K562 (cell line): ENCODE data around the gene RGS17. TPM values are rescaled to one million over a fixed set of nuclear protein-coding genes. Genes with fewer than 3 reads are reported as not detected.

Source experiments
- FOXK1 ChIP-seq: sonication (generic); formaldehyde crosslinking; IDR thresholded peaks from 2 replicates; pipeline ENCODE4 v1.8.0; 2022; ENCODE audit warnings: missing genetic modification reagents, mild to moderate bottlenecking, borderline replicate concordance
- GATAD2A ChIP-seq: fragments of 450-650 bp; IDR thresholded peaks from 2 replicates; pipeline ENCODE4 v1.6.1; 2017
- MED1 ChIP-seq: sonication (generic); formaldehyde crosslinking; IDR thresholded peaks from 2 replicates; pipeline ENCODE4 v1.8.1; 2023; ENCODE audit warnings: missing genetic modification reagents, borderline replicate concordance
- NR4A1 ChIP-seq, 2 experiments: fragments of 250-450 bp in 1 of 2; fragments of 450-650 bp in 1 of 2; sonication (Bioruptor Pico) in 1 of 2; IDR thresholded peaks; 2 replicates each; pipeline versions ENCODE4 v1.4.0 to v1.6.1; 2016 to 2020; ENCODE audit warnings: mild to moderate bottlenecking in 2 of 2, missing compliant biosample characterization in 1 of 2, missing genetic modification characterization in 1 of 2, moderate library complexity in 1 of 2
- ZBTB8A ChIP-seq: fragments of 450-650 bp; IDR thresholded peaks from 2 replicates; pipeline ENCODE4 v1.6.1; 2018; ENCODE audit warnings: mild to moderate bottlenecking, moderate library complexity; ENCODE audit not compliant: partially characterized antibody
- ZFP1 ChIP-seq: fragments of 450-650 bp; formaldehyde crosslinking; IDR thresholded peaks from 2 replicates; pipeline ENCODE4 v1.4.0; 2020; ENCODE audit warnings: mild to moderate bottlenecking, mixed read lengths
- ZNF146 ChIP-seq: IDR thresholded peaks from one replicate; pipeline ENCODE4 v1.6.1; 2018; ENCODE audit warnings: missing compliant biosample characterization; ENCODE audit not compliant: unreplicated experiment
- polyA plus RNA-seq, 8 experiments: library from polyadenylated mRNA; depleted of rRNA in 4 of 8; stranded (reverse) in 5 of 8; unstranded in 3 of 8; fragments of >200 nt; fragmentation: Nextera tagmentation in 2 of 8; fragmentation: Illumina TruSeq in 1 of 8; extraction: Ambion mirVana in 2 of 8; extraction: Trizol in 1 of 8; gene quantifications; 2 replicates each; pipeline versions ENCODE4 v1.2.1 to v1.2.3, GENCODE V29; 2011 to 2014; ENCODE audit warnings: inconsistent platforms in 1 of 8, missing spikeins in 1 of 8
- total RNA-seq, 7 experiments: library from RNA; depleted of rRNA in 6 of 7; stranded (reverse); fragments of >200 nt in 6 of 7; fragmentation: Illumina TruSeq in 2 of 7; extraction: Trizol in 2 of 7; gene quantifications; 2 replicates each; pipeline versions ENCODE4 v1.2.1 to v1.2.3, GENCODE V29; 2011 to 2021; ENCODE audit warnings: low replicate concordance in 1 of 7
- TF ChIP-seq, protein P1 (sequence below): fragments of 150-350 bp; IDR thresholded peaks from 2 replicates; pipeline ENCODE4 v1.6.1; 2014; ENCODE audit warnings: low read depth, mild to moderate bottlenecking, low read length, borderline replicate concordance
- TF ChIP-seq, protein P2 (sequence below): fragments of 450-650 bp; IDR thresholded peaks from 2 replicates; pipeline ENCODE4 v1.6.1; 2016; ENCODE audit warnings: low read depth
- TF ChIP-seq, protein P3 (sequence below): IDR thresholded peaks from 2 replicates; pipeline ENCODE4 v1.6.1; 2011; ENCODE audit warnings: borderline replicate concordance, low read depth, mild to moderate bottlenecking, moderate library complexity, low read length; ENCODE audit not compliant: insufficient read depth, poor library complexity, severe bottlenecking

The RGS17 gene
- total and polyA plus RNA-seq, 9 of the 15 experiments (the other 6 are each of a cell fraction or from before 2014, with no cell fraction given) = 0.01 to 0.14 (median 0.08) TPM; not detected in 6

DNA sequence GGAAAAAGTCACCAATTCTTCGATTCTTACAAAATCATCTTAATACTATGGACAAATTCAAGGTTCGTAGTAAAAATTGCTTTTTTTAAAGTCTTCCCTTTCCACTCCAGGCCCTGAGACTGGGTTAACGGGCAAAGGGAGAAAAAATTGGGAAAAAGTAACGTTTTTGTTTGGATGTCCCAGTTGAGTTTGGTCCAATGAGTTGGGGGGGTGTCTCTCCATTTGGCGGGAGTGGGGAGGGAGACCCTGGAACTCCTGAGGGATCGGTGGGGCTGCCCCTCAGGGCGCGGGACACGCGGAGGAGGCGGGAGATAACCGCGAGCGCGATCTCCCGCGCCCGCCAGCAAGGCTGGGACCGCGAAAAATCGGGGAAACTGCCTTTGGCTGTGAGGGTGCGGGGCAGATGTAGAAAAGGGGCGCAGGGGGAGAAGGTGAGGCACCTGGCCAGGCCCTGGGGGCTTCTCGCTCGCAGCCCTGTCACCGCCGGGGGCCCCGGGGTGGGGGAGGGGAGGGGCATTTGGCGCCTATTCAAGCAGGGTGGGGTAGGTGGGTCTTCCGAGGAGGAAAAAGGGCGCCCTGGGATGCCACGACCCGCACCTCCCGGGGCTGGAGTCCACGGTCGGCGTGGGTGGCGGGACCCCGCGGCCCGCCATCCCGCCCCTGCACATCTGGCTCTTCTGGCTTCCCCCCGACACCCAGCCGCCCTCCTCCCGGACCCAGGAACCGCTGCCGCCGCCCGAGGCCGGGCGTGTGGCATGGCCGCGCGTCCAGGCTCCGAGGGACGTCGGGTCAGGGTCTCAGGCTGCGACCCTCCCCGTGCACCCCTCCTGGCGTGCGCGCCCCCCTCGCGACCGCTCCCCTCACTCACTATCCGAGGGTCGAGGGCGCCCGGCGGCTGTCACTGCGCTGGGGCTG lies 148.8 kb downstream of the RGS17 start (continued):
- no peak for TF ChIP-seq ZFP1 (CRISPR knock-in tag)
- TF ChIP-seq FOXK1 = 0 out of 2 replicates have a peak, but pooled peaks have one; percentile 42
- TF ChIP-seq, protein P1, sequence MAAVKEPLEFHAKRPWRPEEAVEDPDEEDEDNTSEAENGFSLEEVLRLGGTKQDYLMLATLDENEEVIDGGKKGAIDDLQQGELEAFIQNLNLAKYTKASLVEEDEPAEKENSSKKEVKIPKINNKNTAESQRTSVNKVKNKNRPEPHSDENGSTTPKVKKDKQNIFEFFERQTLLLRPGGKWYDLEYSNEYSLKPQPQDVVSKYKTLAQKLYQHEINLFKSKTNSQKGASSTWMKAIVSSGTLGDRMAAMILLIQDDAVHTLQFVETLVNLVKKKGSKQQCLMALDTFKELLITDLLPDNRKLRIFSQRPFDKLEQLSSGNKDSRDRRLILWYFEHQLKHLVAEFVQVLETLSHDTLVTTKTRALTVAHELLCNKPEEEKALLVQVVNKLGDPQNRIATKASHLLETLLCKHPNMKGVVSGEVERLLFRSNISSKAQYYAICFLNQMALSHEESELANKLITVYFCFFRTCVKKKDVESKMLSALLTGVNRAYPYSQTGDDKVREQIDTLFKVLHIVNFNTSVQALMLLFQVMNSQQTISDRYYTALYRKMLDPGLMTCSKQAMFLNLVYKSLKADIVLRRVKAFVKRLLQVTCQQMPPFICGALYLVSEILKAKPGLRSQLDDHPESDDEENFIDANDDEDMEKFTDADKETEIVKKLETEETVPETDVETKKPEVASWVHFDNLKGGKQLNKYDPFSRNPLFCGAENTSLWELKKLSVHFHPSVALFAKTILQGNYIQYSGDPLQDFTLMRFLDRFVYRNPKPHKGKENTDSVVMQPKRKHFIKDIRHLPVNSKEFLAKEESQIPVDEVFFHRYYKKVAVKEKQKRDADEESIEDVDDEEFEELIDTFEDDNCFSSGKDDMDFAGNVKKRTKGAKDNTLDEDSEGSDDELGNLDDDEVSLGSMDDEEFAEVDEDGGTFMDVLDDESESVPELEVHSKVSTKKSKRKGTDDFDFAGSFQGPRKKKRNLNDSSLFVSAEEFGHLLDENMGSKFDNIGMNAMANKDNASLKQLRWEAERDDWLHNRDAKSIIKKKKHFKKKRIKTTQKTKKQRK = no peak
- TF ChIP-seq ZBTB8A = no peak
- TF ChIP-seq NR4A1 (CRISPR knock-in tag; IDR thresholded peaks at IDR 0.05) = no peak
- no peak for TF ChIP-seq NR4A1 (tag; IDR thresholded peaks at IDR 0.05)
- no peak for TF ChIP-seq ZNF146
- no peak for TF ChIP-seq GATAD2A
- TF ChIP-seq, protein P2, sequence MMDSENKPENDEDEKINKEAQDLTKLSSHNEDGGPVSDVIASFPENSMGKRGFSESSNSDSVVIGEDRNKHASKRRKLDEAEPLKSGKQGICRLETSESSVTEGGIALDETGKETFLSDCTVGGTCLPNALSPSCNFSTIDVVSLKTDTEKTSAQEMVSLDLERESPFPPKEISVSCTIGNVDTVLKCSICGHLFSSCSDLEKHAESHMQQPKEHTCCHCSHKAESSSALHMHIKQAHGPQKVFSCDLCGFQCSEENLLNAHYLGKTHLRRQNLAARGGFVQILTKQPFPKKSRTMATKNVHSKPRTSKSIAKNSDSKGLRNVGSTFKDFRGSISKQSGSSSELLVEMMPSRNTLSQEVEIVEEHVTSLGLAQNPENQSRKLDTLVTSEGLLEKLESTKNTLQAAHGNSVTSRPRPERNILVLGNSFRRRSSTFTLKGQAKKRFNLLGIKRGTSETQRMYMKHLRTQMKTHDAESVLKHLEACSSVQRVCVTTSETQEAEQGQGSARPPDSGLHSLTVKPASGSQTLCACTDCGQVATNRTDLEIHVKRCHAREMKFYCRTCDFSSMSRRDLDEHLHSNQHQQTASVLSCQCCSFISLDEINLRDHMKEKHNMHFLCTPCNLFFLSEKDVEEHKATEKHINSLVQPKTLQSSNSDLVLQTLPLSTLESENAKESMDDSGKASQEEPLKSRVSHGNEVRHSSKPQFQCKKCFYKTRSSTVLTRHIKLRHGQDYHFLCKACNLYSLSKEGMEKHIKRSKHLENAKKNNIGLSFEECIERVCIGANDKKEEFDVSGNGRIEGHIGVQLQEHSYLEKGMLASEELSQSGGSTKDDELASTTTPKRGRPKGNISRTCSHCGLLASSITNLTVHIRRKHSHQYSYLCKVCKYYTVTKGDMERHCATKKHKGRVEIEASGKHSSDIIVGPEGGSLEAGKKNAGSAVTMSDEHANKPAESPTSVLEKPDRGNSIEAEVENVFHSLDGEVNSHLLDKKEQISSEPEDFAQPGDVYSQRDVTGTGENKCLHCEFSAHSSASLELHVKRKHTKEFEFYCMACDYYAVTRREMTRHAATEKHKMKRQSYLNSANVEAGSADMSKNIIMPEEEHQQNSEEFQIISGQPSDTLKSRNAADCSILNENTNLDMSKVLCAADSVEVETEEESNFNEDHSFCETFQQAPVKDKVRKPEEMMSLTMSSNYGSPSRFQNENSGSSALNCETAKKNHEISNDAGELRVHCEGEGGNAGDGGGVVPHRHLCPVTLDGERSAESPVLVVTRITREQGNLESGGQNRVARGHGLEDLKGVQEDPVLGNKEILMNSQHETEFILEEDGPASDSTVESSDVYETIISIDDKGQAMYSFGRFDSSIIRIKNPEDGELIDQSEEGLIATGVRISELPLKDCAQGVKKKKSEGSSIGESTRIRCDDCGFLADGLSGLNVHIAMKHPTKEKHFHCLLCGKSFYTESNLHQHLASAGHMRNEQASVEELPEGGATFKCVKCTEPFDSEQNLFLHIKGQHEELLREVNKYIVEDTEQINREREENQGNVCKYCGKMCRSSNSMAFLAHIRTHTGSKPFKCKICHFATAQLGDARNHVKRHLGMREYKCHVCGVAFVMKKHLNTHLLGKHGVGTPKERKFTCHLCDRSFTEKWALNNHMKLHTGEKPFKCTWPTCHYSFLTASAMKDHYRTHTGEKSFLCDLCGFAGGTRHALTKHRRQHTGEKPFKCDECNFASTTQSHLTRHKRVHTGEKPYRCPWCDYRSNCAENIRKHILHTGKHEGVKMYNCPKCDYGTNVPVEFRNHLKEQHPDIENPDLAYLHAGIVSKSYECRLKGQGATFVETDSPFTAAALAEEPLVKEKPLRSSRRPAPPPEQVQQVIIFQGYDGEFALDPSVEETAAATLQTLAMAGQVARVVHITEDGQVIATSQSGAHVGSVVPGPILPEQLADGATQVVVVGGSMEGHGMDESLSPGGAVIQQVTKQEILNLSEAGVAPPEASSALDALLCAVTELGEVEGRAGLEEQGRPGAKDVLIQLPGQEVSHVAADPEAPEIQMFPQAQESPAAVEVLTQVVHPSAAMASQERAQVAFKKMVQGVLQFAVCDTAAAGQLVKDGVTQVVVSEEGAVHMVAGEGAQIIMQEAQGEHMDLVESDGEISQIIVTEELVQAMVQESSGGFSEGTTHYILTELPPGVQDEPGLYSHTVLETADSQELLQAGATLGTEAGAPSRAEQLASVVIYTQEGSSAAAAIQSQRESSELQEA = no peak
- TF ChIP-seq, protein P3, sequence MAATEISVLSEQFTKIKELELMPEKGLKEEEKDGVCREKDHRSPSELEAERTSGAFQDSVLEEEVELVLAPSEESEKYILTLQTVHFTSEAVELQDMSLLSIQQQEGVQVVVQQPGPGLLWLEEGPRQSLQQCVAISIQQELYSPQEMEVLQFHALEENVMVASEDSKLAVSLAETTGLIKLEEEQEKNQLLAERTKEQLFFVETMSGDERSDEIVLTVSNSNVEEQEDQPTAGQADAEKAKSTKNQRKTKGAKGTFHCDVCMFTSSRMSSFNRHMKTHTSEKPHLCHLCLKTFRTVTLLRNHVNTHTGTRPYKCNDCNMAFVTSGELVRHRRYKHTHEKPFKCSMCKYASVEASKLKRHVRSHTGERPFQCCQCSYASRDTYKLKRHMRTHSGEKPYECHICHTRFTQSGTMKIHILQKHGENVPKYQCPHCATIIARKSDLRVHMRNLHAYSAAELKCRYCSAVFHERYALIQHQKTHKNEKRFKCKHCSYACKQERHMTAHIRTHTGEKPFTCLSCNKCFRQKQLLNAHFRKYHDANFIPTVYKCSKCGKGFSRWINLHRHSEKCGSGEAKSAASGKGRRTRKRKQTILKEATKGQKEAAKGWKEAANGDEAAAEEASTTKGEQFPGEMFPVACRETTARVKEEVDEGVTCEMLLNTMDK = no peak
- TF ChIP-seq MED1 (CRISPR knock-in tag) = no peak
